Heart left ventricle (tissue), 13 donors: ENCODE results near the gene LGALS13.

ENCODE experiments used
- POLR2A ChIP-seq, 2 donors: fragments of 450-650 bp; IDR thresholded peaks; one replicate each; pipeline ENCODE4 v1.6.1; 2017; ENCODE audit warnings: antibody characterized with exemption in 2 of 2, mild to moderate bottlenecking in 2 of 2, moderate library complexity in 2 of 2
- TF ChIP-seq, protein P1 (sequence below), 12 donors: fragments of 200-600 bp; sonication (generic) in 4 of 12; IDR thresholded peaks; one replicate each; pipeline versions ENCODE4 v1.5.0 to v1.8.0; 2018 to 2022; ENCODE audit warnings: antibody characterized with exemption in 12 of 12, mild to moderate bottlenecking in 5 of 12
- donor health status: ischemic (EF 13 %, LVEDD 7.1; RV severe dilation, severe dysfunction).
- donor health status: DM: no; HTN: yes; CAD: no.
- donor health status: DM: no; HTN: no; CAD: no.
- donor health status: ischemic (EF 25% LVEDD 6.9; RV normal size, moderate dysfunction).
- donor health status: ischemic (EF 25% LVEDD 5.7; RV mildly dilated, moderate dysfunction).
- donor health status: ischemic (EF 35%, LVEDD 5.7; RV mildly dilated, moderate dysfunction).
- donor health status: nonischemic (EF 11% LVEDD 7.7; RV severe dilation, severe dysfunction).
- donor health status: DM: yes; HTN: yes; CAD: no.
- donor health status: PGD.
- donor health status: ischemic (EF 29% LVEDD 5.4; RV normal size, mild dysfunction).
- donor health status: nonischemic (EF 23%, LVEDD 6.1; RV moderate dilation, normal function).

DNA sequence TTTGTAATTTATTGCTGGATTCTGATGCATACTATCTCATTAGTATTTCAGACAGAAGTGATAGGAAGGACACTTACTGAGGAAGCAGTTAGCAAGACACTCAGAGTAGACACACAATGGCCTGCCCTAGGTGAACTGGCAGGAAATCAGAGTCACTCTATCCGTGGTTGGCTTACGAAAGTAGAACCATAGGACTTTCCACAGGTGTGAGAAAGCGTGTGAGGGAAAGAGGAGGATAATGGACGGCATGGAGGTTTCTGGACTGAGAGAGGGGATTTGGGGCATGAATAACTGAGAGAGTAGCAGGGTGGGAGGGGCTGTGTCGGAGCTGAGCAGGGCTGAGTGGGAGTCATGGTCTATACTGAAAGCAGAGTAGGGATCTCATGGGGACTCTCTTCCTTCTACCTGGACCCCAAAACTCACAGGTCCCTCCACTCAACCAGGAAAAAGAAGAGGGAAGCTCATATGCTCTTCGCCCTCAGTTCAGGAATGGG is 43.7 kb upstream of the LGALS13 start:
- TF ChIP-seq, protein P1, sequence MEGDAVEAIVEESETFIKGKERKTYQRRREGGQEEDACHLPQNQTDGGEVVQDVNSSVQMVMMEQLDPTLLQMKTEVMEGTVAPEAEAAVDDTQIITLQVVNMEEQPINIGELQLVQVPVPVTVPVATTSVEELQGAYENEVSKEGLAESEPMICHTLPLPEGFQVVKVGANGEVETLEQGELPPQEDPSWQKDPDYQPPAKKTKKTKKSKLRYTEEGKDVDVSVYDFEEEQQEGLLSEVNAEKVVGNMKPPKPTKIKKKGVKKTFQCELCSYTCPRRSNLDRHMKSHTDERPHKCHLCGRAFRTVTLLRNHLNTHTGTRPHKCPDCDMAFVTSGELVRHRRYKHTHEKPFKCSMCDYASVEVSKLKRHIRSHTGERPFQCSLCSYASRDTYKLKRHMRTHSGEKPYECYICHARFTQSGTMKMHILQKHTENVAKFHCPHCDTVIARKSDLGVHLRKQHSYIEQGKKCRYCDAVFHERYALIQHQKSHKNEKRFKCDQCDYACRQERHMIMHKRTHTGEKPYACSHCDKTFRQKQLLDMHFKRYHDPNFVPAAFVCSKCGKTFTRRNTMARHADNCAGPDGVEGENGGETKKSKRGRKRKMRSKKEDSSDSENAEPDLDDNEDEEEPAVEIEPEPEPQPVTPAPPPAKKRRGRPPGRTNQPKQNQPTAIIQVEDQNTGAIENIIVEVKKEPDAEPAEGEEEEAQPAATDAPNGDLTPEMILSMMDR (IDR thresholded peaks at IDR 0.05): no peak
- no peak for TF ChIP-seq POLR2A (IDR thresholded peaks at IDR 0.05)
